ENCODE measurements around the gene BCL2L2.
A peak's percentile ranks its signal among the peaks of the same experiment; 100 is the strongest.
"Not testable (repeated sequence)": the region's sequence is repeated elsewhere in the genome, so short reads cannot be mapped to it uniquely, and the experiment has no call there.

The BCL2L2 gene

GRCh38 chr14:23306412-23307145 is at the start of gene BCL2L2:
TSS of gene BCL2L2 (plus strand) at chr14:23306833. CDS start at chr14:23307768, 935 bp downstream.
- peaks cover 12% of the 10 kb centered on the region for H3K36me3 ChIP-seq (ENCODE audit: control insufficient read depth, low read length)
- peak within 1 kb of the TSS; percentile 90 for H3K4me2 ChIP-seq (ENCODE audit: low read length)
- H3K27me3 ChIP-seq (ENCODE audit: control insufficient read depth, low read length): no peaks in the 10 kb centered on the region
- H3K4me3 ChIP-seq (ENCODE audit: low read length): peak within 1 kb of the TSS; percentile 91
- TF ChIP-seq CTCF (IDR thresholded peaks at IDR 0.05; ENCODE audit: low read depth, low read length, poor library complexity, severe bottlenecking) (no peak), EZH2phosphoT487 (IDR thresholded peaks at IDR 0.05; ENCODE audit: borderline replicate concordance, low read length) (no peak)
- peaks cover 28% of the 10 kb centered on the region for H3K79me2 ChIP-seq (ENCODE audit: control insufficient read depth, low read length)
- H3K27ac ChIP-seq (ENCODE audit: low read depth, low read length): peak within 1 kb of the TSS; percentile 32; the same call in 1 of the 2 replicates
- H3K9me3 ChIP-seq (ENCODE audit: control insufficient read depth, insufficient read depth, low read length): no peaks in the 10 kb centered on the region
- H3K9me2 ChIP-seq (replicated peaks; ENCODE audit: control insufficient read depth, low read length): no peaks in the 10 kb centered on the region
- H4K20me1 ChIP-seq (ENCODE audit: control insufficient read depth, insufficient read depth, low read depth, low read length): no peaks in the 10 kb centered on the region
- peaks cover 10% of the 10 kb centered on the region for H3F3A ChIP-seq (ENCODE audit: control insufficient read depth, insufficient read depth)
- peaks cover 41% of the 10 kb centered on the region for H3K4me1 ChIP-seq (ENCODE audit: control insufficient read depth, low read length)

- no peak overlapping the region for H3K27ac ChIP-seq (ENCODE audit: low read depth, low read length)
- H3K36me3 ChIP-seq (ENCODE audit: control insufficient read depth, low read length): no peaks in the 10 kb centered on the region
- H3K27me3 ChIP-seq (ENCODE audit: control insufficient read depth, low read length): peaks cover 24% of the 10 kb centered on the region
- no peaks in the 10 kb centered on the region for H3K79me2 ChIP-seq (ENCODE audit: control insufficient read depth, low read length)
- TF ChIP-seq CTCF (IDR thresholded peaks at IDR 0.05; ENCODE audit: low read depth, low read length, poor library complexity, severe bottlenecking) (no peak), EZH2phosphoT487 (IDR thresholded peaks at IDR 0.05; ENCODE audit: borderline replicate concordance, low read length) (no peak)
- H3K4me2 ChIP-seq (ENCODE audit: low read length): no peak overlapping the region
- no peaks in the 10 kb centered on the region for H3K9me2 ChIP-seq (replicated peaks; ENCODE audit: control insufficient read depth, low read length)
- no peaks in the 10 kb centered on the region for H3F3A ChIP-seq (ENCODE audit: control insufficient read depth, insufficient read depth)
- H4K20me1 ChIP-seq (ENCODE audit: control insufficient read depth, insufficient read depth, low read depth, low read length): no peaks in the 10 kb centered on the region
- no peak overlapping the region for H3K4me3 ChIP-seq (ENCODE audit: low read length)
- H3K9me3 ChIP-seq (ENCODE audit: control insufficient read depth, insufficient read depth, low read length): no peaks in the 10 kb centered on the region
- no peaks in the 10 kb centered on the region for H3K4me1 ChIP-seq (ENCODE audit: control insufficient read depth, low read length)
Measured at GRCh38 chr14:23258256-23258655, 48.4 kb upstream of the BCL2L2 start.

GRCh38 chr14:23259426-23259825 is 47.2 kb upstream of the BCL2L2 start:
- H3K27ac ChIP-seq (ENCODE audit: low read depth, low read length): no peak overlapping the region
- no peaks in the 10 kb centered on the region for H4K20me1 ChIP-seq (ENCODE audit: control insufficient read depth, insufficient read depth, low read depth, low read length)
- no peaks in the 10 kb centered on the region for H3K9me2 ChIP-seq (replicated peaks; ENCODE audit: control insufficient read depth, low read length)
- H3K27me3 ChIP-seq (ENCODE audit: control insufficient read depth, low read length): peaks cover 24% of the 10 kb centered on the region
- H3K36me3 ChIP-seq (ENCODE audit: control insufficient read depth, low read length): no peaks in the 10 kb centered on the region
- H3K4me1 ChIP-seq (ENCODE audit: control insufficient read depth, low read length): no peaks in the 10 kb centered on the region
- no peaks in the 10 kb centered on the region for H3F3A ChIP-seq (ENCODE audit: control insufficient read depth, insufficient read depth)
- H3K79me2 ChIP-seq (ENCODE audit: control insufficient read depth, low read length): no peaks in the 10 kb centered on the region
- no peak overlapping the region for H3K4me3 ChIP-seq (ENCODE audit: low read length)
- TF ChIP-seq EZH2phosphoT487 (IDR thresholded peaks at IDR 0.05; ENCODE audit: borderline replicate concordance, low read length): no peak
- TF ChIP-seq CTCF (IDR thresholded peaks at IDR 0.05; ENCODE audit: low read depth, low read length, poor library complexity, severe bottlenecking): no peak
- H3K9me3 ChIP-seq (ENCODE audit: control insufficient read depth, insufficient read depth, low read length): no peaks in the 10 kb centered on the region
- no peak overlapping the region for H3K4me2 ChIP-seq (ENCODE audit: low read length)

GRCh38 chr14:23260849-23261248 is 45.8 kb upstream of the BCL2L2 start:
- H3F3A ChIP-seq (ENCODE audit: control insufficient read depth, insufficient read depth); H3K4me2 ChIP-seq (ENCODE audit: low read length); H3K4me1 ChIP-seq (ENCODE audit: control insufficient read depth, low read length); H3K27ac ChIP-seq (ENCODE audit: low read depth, low read length); H3K9me3 ChIP-seq (ENCODE audit: control insufficient read depth, insufficient read depth, low read length); H3K4me3 ChIP-seq (ENCODE audit: low read length); H3K36me3 ChIP-seq (ENCODE audit: control insufficient read depth, low read length); H3K9me2 ChIP-seq (replicated peaks; ENCODE audit: control insufficient read depth, low read length); H3K79me2 ChIP-seq (ENCODE audit: control insufficient read depth, low read length); H4K20me1 ChIP-seq (ENCODE audit: control insufficient read depth, insufficient read depth, low read depth, low read length): not testable (repeated sequence)
- H3K27me3 ChIP-seq (ENCODE audit: control insufficient read depth, low read length): peaks cover 15% of the 10 kb centered on the region
